Pancreas (tissue), 10 donors: ENCODE measurements around the gene ABCA3. TPM values are rescaled to one million over a fixed set of nuclear protein-coding genes. Genes with fewer than 3 reads are reported as not detected.
A peak's percentile ranks its signal among the peaks of the same experiment; 100 is the strongest.

Experiments used
- ATAC-seq, 4 donors: fragments of 200-7000 bp; cut with Tn5 transposase; one replicate each; pipeline versions ENCODE4 v1.8.0 to v1.9.1; 2020; ENCODE audit warnings: mild to moderate bottlenecking in 4 of 4, moderate library complexity in 4 of 4
- DNase-seq, 6 donors: peaks; one replicate each; pipeline ENCODE4 v3.0.0-alpha.2; 2020
- FAIRE-seq: peaks from 2 replicates; lab custom pipeline; 2012; peaks lifted over from hg19 to GRCh38; lab: Jason Lieb, UNC
- H3K27ac ChIP-seq, 4 donors: fragments of 200-600 bp; sonication (generic); 1 replicate in 3 of 4; 2 replicates in 1 of 4; pipeline versions ENCODE4 v1.5.0 to v1.8.0; 2020
- H3K27me3 ChIP-seq, 4 donors: fragments of 200-600 bp; one replicate each; pipeline ENCODE4 v1.8.0; 2021
- H3K36me3 ChIP-seq, 3 donors: fragments of 200-600 bp; sonication (generic) in 1 of 3; one replicate each; pipeline versions ENCODE4 v1.5.0 to v1.8.0; 2020 to 2021
- H3K4me1 ChIP-seq, 3 donors: fragments of 200-600 bp; one replicate each; pipeline ENCODE4 v1.8.0; 2021
- H3K4me3 ChIP-seq, 4 donors: fragments of 200-600 bp; sonication (generic) in 2 of 4; one replicate each; pipeline versions ENCODE4 v1.5.0 to v1.8.0; 2020 to 2021
- H3K9me3 ChIP-seq, 4 donors: fragments of 200-600 bp; one replicate each; pipeline ENCODE4 v1.8.0; 2021
- CTCF ChIP-seq, 4 donors: fragments of 200-600 bp; sonication (generic) in 3 of 4; IDR thresholded peaks; one replicate each; pipeline versions ENCODE4 v1.5.0 to v1.8.0; 2021; ENCODE audit warnings: antibody characterized with exemption in 4 of 4
- WGBS, 2 donors: extraction: QIAGEN DNeasy Blood & Tissue Kit; methylation state at CpG; one replicate each; pipeline ENCODE4 v1.1.7; 2013; 5-methylcytosine and 5-hydroxymethylcytosine counted together
- intact Hi-C, 3 donors: fragments of 100-400 bp; cut with DNase I; formaldehyde crosslinking; loops; one replicate each; pipeline versions ENCODE4 v1.11.1 to v1.14.2; 2022
- polyA plus RNA-seq, 2 donors: library from polyadenylated mRNA; stranded (reverse); fragments of 200-250 nt; gene quantifications; one replicate each; pipeline ENCODE4 v1.2.3, GENCODE V29; 2013
- total RNA-seq, 6 donors: library from RNA; stranded (reverse); fragmentation: NEBNext Ultra II Directional in 4 of 6; extraction: Animal tissue kit (Norgen Biotek cat#: 25700) in 4 of 6; gene quantifications; one replicate each; pipeline versions ENCODE4 v1.2.1 to v1.2.4, GENCODE V29; 2021 to 2023
- donor health status: healthy with polysubstance abuse.
- donor health status: DM: no; HTN: no; CAD: no; lungs with moderate emphysema.
- donor health status: DM: no; HTN: no; CAD: no.
- donor health status: control.
- donor health status: control.
- donor health status: Bipolar disorder and iron deficiency.
- donor health status: DM: yes; HTN: yes; CAD: no.
- donor health status: DM: no; HTN: no; CAD: no.
- donor health status: DM: no; HTN: no; CAD: no.
- donor health status: DM: yes; HTN: yes; CAD: no.

ABCA3 gene
- total and polyA plus RNA-seq, 8 donors, result 12.7 to 26.5 (median 18.0) TPM

GRCh38 chr16:2341456-2342447 is 1.2 kb upstream of the ABCA3 start:
- intact Hi-C loops, result loop anchor here in 2 of 3 donors (5.0 to 10.0 kb wide), 3 partner anchors 53 to 156 kb away; partner anchors contain the start of gene CCNF (in 2 of the 2)
- TF ChIP-seq CTCF (IDR thresholded peaks at IDR 0.05), result no peak
- Histone ChIP-seq H3K4me1 (peaks cover 0 to 5% (median 4%) of the 10 kb centered on the region in 3 donors), H3K36me3 (no peaks in the 10 kb centered on the region), H3K9me3 (no peaks in the 10 kb centered on the region), H3K4me3 (no peak overlapping the region), H3K27me3 (no peaks in the 10 kb centered on the region), H3K27ac (no peak overlapping the region)
- no peak for FAIRE-seq
- DNase-seq, result peak in 5 of 6 donors; percentile 21 to 92 (median 68)
- no peak for ATAC-seq
- WGBS, 2 donors, result 30 to 32% methylated on average over 73 to 77 of the region's 77 CpGs

- Histone ChIP-seq H3K27me3 (no peaks in the 10 kb centered on the region), H3K9me3 (no peaks in the 10 kb centered on the region), H3K4me1 (peaks cover 0 to 5% (median 4%) of the 10 kb centered on the region in 3 donors), H3K27ac (peak overlapping the region in 1 of 4 donors; percentile 24), H3K4me3 (peak overlapping the region; percentile 65 to 86 (median 78)), H3K36me3 (no peaks in the 10 kb centered on the region)
- 4 to 6% methylated on average over 64 to 98 of the region's 98 CpGs for WGBS, 2 donors
- intact Hi-C loops, result loop anchor here in 2 of 3 donors (5.0 to 10.0 kb wide), 3 partner anchors 55 to 157 kb away; partner anchors contain the start of gene CCNF (in 2 of the 2)
- FAIRE-seq (no peak), DNase-seq (peak; percentile 53 to 91 (median 76)), ATAC-seq (peak; percentile 22 to 53 (median 40))
- TF ChIP-seq CTCF (IDR thresholded peaks at IDR 0.05), result no peak
These were observed 725 bp downstream of the ABCA3 start for GRCh38 chr16:2339521-2340484.

- Histone ChIP-seq H3K4me3 (no peak overlapping the region), H3K27me3 (no peaks in the 10 kb centered on the region), H3K4me1 (peaks cover 0 to 5% (median 4%) of the 10 kb centered on the region in 3 donors), H3K9me3 (no peaks in the 10 kb centered on the region), H3K36me3 (no peaks in the 10 kb centered on the region), H3K27ac (no peak overlapping the region)
- ATAC-seq (no peak), FAIRE-seq (no peak), DNase-seq (peak in 1 of 6 donors; percentile 9)
- 89 to 91% methylated on average over 15 of the region's 15 CpGs for WGBS, 2 donors
- TF ChIP-seq CTCF (IDR thresholded peaks at IDR 0.05), result no peak
- intact Hi-C loops, result no loop called here
These were observed 2.9 kb downstream of the ABCA3 start for GRCh38 chr16:2337431-2338296.

- DNase-seq (no peak), FAIRE-seq (no peak), ATAC-seq (no peak)
- no peaks in the 10 kb centered on the region for H3K9me3 ChIP-seq
- no peak for TF ChIP-seq CTCF (IDR thresholded peaks at IDR 0.05)
- WGBS, 2 donors, result 89 to 91% methylated on average over 8 of the region's 8 CpGs
- peaks cover 0 to 5% (median 4%) of the 10 kb centered on the region in 3 donors for H3K4me1 ChIP-seq
- H3K27ac ChIP-seq, result no peak overlapping the region
- H3K36me3 ChIP-seq, result no peaks in the 10 kb centered on the region
- no peak overlapping the region for H3K4me3 ChIP-seq
- intact Hi-C loops, result no loop called here
- no peaks in the 10 kb centered on the region for H3K27me3 ChIP-seq
These were observed 5.1 kb downstream of the ABCA3 start for GRCh38 chr16:2335286-2335895.
